Ishikawa (cell line): ENCODE measurements around the gene USP46.

Source experiments
- CEBPB ChIP-seq: IDR thresholded peaks from 2 replicates; pipeline ENCODE4 v1.6.1; 2012
- CREB1 ChIP-seq: IDR thresholded peaks from 2 replicates; pipeline ENCODE4 v1.6.1; 2012; ENCODE audit warnings: low read depth
- EGR1 ChIP-seq: IDR thresholded peaks from 2 replicates; pipeline ENCODE4 v1.6.1; 2012
- EP300 ChIP-seq: IDR thresholded peaks from 2 replicates; pipeline ENCODE4 v1.6.1; 2012; ENCODE audit warnings: borderline replicate concordance
- FOXM1 ChIP-seq: IDR thresholded peaks from 2 replicates; pipeline ENCODE4 v1.6.1; 2012; ENCODE audit warnings: low read depth, borderline replicate concordance
- MAX ChIP-seq: IDR thresholded peaks from 2 replicates; pipeline ENCODE4 v1.6.1; 2012
- NFIC ChIP-seq: IDR thresholded peaks from 2 replicates; pipeline ENCODE4 v1.6.1; 2012
- RAD21 ChIP-seq: IDR thresholded peaks from 2 replicates; pipeline ENCODE4 v1.6.1; 2012; ENCODE audit warnings: low read depth
- REST ChIP-seq: IDR thresholded peaks from 2 replicates; pipeline ENCODE4 v1.6.1; 2012; ENCODE audit warnings: low read depth, mild to moderate bottlenecking
- TAF1 ChIP-seq: IDR thresholded peaks from 2 replicates; pipeline ENCODE4 v1.6.1; 2012; ENCODE audit warnings: low read depth, mild to moderate bottlenecking
- TCF12 ChIP-seq: IDR thresholded peaks from 2 replicates; pipeline ENCODE4 v1.6.1; 2012; ENCODE audit warnings: low read depth
- TEAD4 ChIP-seq: IDR thresholded peaks from 2 replicates; pipeline ENCODE4 v1.6.1; 2012
- USF1 ChIP-seq: IDR thresholded peaks from 2 replicates; pipeline ENCODE4 v1.6.1; 2012
- YY1 ChIP-seq: IDR thresholded peaks from 2 replicates; pipeline ENCODE4 v1.6.1; 2012; ENCODE audit warnings: low read depth
- ZBTB7A ChIP-seq: IDR thresholded peaks from 2 replicates; pipeline ENCODE4 v1.6.1; 2012; ENCODE audit warnings: low read depth

Gene USP46

GRCh38 chr4:52665592-52665991, 6.5 kb upstream of the USP46 start:
- TF ChIP-seq YY1, result no peak
- peak; percentile 60 for TF ChIP-seq RAD21

- TF ChIP-seq CEBPB (no peak), USF1 (peak; percentile 73)
Observed at GRCh38 chr4:52664479-52664878, 5.4 kb upstream of the USP46 start.

GRCh38 chr4:52661966-52662690, 3.0 kb upstream of the USP46 start:
- TF ChIP-seq TEAD4, result no peak

- TF ChIP-seq RAD21 (no peak), MAX (no peak), REST (no peak), TAF1 (no peak), EP300 (no peak), NFIC (no peak), TCF12 (no peak), FOXM1 (no peak), CEBPB (no peak), TEAD4 (no peak), YY1 (no peak), USF1 (no peak), CREB1 (no peak), EGR1 (no peak), ZBTB7A (no peak)
Observed at GRCh38 chr4:52660643-52661042, 1.5 kb upstream of the USP46 start.

- TF ChIP-seq MAX (peak; percentile 55; the same call in 1 of the 2 replicates), RAD21 (no peak)
Observed at GRCh38 chr4:52659722-52660261, 691 bp upstream of the USP46 start.

GRCh38 chr4:52658641-52659000, 480 bp downstream of the USP46 start:
- TF ChIP-seq YY1, result no peak
- TF ChIP-seq FOXM1, result no peak
- peak; percentile 75 for TF ChIP-seq ZBTB7A

GRCh38 chr4:52657618-52658501, 1.2 kb downstream of the USP46 start:
- TF ChIP-seq CEBPB, result no peak
- TF ChIP-seq MAX, result peak; percentile 60

GRCh38 chr4:52657292-52657617, 1.8 kb downstream of the USP46 start:
- no peak for TF ChIP-seq MAX
- no peak for TF ChIP-seq USF1
- no peak for TF ChIP-seq REST
